ENCODE data around the gene LGI2.

GRCh38 chr4:25061602-25062001 lies 30.9 kb upstream of the LGI2 start:
- no peak for TF ChIP-seq POLR2A (IDR thresholded peaks at IDR 0.05; ENCODE audit: low read length)
- TF ChIP-seq GATA1 (IDR thresholded peaks at IDR 0.05; ENCODE audit: low read depth, low read length), result no peak

All from erythroblast (primary cell).